Measurements from ENCODE around the gene ZBTB20.

GRCh38 chr3:114698146-114699105, 448.7 kb downstream of the ZBTB20 start:
- TF ChIP-seq EZH2 (IDR thresholded peaks at IDR 0.05; ENCODE audit: insufficient read depth, low read length) (no peak), CTCF (IDR thresholded peaks at IDR 0.05; ENCODE audit: insufficient read depth, low read depth, low read length) (no peak)
